GM06990 (cell line): Measurements from ENCODE around the gene CFAP61.

ENCODE experiments used
- DNase-seq: peaks from one replicate; pipeline ENCODE4 v3.0.0-alpha.2; 2011; ENCODE audit not compliant: insufficient read length; ENCODE audit errors: extremely low read depth
- H3K27me3 ChIP-seq: replicated peaks from 2 replicates; pipeline ENCODE4 v1.6.0; 2011; ENCODE audit warnings: low read length; ENCODE audit not compliant: control insufficient read depth, insufficient read depth
- H3K36me3 ChIP-seq: 2 replicates; pipeline ENCODE4 v1.5.1; 2011; ENCODE audit warnings: low read length; ENCODE audit not compliant: control insufficient read depth, insufficient read depth
- H3K4me3 ChIP-seq: replicated peaks from 2 replicates; pipeline ENCODE4 v1.5.1; 2011; ENCODE audit warnings: low read depth, mild to moderate bottlenecking, control low read depth, low read length
- TF ChIP-seq, protein P1 (sequence below): IDR thresholded peaks from 2 replicates; pipeline ENCODE4 v1.5.1; 2011; ENCODE audit warnings: low read length, control low read depth, mild to moderate bottlenecking, inconsistent platforms; ENCODE audit not compliant: insufficient read depth, poor library complexity, severe bottlenecking

CFAP61 gene

DNA sequence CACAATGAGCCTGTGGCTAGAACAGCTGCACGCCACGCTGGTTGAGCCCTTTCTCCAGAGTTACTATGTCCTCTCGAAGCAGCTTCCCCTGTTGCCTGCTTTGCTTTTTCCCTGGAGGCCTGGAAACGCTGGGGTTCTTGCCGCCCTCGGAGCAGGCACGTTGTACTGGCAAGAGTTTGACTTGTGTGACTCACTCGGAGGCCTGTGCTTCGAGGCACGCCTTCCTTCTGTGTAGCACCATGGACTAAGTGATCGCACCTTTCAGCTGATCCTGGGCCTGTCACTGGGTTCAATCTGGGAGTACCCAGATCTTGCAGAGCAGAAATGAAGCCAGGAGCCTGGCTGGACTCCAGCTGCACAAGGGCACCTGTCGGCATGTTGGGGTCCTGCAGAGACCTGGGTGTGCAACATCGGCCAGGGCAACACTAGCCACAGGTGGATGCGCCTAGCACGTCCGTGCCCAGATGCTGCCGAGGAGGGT is 320.8 kb downstream of the CFAP61 start:
- no peaks in the 10 kb centered on the region for H3K36me3 ChIP-seq
- no peak overlapping the region for H3K4me3 ChIP-seq
- DNase-seq, result no peak
- TF ChIP-seq, protein P1, sequence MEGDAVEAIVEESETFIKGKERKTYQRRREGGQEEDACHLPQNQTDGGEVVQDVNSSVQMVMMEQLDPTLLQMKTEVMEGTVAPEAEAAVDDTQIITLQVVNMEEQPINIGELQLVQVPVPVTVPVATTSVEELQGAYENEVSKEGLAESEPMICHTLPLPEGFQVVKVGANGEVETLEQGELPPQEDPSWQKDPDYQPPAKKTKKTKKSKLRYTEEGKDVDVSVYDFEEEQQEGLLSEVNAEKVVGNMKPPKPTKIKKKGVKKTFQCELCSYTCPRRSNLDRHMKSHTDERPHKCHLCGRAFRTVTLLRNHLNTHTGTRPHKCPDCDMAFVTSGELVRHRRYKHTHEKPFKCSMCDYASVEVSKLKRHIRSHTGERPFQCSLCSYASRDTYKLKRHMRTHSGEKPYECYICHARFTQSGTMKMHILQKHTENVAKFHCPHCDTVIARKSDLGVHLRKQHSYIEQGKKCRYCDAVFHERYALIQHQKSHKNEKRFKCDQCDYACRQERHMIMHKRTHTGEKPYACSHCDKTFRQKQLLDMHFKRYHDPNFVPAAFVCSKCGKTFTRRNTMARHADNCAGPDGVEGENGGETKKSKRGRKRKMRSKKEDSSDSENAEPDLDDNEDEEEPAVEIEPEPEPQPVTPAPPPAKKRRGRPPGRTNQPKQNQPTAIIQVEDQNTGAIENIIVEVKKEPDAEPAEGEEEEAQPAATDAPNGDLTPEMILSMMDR, result no peak
- peaks cover 4% of the 10 kb centered on the region for H3K27me3 ChIP-seq

DNA sequence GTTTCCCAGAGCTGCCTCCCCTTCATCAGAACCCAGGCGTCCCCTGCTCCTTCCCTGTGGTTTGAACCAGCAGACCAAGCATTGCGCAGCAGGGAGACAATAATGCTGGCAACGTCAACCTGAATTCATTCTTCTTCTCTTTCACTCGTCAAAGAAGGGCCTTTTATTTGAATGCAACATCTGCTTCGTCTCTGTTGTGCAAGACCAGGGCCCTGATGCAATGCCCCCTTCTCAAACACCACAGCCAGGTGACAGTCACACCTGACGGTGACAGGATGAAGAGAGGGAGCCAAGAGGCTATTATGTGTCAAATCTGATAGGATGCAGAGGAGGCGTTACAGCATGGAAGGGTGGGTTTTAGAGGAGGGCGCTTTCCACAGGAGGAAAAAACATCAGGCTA is 323.5 kb downstream of the CFAP61 start:
- DNase-seq, result no peak
- no peaks in the 10 kb centered on the region for H3K36me3 ChIP-seq
- no peak overlapping the region for H3K4me3 ChIP-seq
- peaks cover 4% of the 10 kb centered on the region for H3K27me3 ChIP-seq
- TF ChIP-seq, protein P1, result no peak

DNA sequence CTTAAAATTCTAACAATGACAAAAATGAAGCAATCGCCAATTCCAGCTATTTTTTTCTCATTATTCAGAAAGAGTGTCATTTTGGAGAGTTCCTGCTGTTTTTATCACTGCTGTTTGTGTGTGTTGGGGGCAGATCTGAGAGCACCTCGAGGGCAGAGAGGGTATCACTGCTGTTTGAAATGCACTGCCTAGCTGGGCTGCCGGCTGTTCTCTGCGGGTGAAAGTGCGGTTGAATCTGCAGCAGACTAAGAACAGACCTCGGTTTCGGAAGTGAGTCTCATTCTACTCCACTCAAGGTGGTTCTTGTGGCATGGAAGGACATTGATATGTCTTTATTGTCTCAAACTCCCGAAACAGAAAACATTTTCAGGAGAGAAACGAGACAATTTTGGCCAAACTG is 333.9 kb downstream of the CFAP61 start:
- H3K27me3 ChIP-seq, result no peaks in the 10 kb centered on the region; the same call in 1 of the 2 replicates
- no peak overlapping the region for H3K4me3 ChIP-seq
- H3K36me3 ChIP-seq, result no peaks in the 10 kb centered on the region
- TF ChIP-seq, protein P1, result no peak
- no peak for DNase-seq

DNA sequence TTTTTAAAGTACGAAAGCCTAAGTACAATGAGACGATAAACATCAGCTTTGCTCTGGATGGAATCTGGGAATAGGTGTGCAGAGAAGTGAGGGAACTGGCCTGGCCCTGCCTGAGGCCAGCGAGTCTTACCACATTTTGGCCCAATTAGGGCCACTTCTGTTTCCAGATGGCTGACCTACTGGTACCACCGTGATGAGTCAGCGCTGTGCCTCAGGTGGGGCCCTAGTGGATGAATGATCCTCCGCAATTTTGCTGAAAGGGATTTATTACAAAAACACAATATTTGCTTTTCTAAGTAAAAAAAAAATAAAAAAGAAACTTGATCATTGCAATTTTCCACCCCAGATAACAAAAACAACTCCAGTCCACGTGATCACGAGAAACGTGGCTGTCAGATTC is 338.1 kb downstream of the CFAP61 start:
- TF ChIP-seq, protein P1, result no peak
- no peak overlapping the region for H3K4me3 ChIP-seq
- DNase-seq, result no peak
- no peaks in the 10 kb centered on the region for H3K27me3 ChIP-seq
- no peaks in the 10 kb centered on the region for H3K36me3 ChIP-seq

DNA sequence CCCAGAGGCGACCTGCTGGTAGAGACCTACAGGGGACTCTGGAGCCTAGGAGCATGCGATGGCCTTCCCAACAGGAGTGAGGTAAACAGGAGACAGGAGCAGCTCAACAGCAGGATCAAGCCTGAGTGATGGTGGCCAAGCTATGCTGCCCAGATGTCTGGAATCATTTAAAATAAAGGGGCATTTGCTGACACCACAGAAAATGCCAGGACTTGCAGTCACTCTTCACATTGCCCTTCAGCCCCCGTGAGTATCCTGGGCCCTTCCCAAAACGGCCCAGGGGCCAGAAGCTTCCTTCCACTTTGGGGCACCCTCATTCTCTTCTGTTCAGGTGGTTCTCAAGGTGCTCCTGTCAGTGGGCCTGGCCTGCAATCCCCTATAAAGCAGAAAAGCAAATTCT is 338.8 kb downstream of the CFAP61 start:
- Histone ChIP-seq H3K36me3 (no peaks in the 10 kb centered on the region), H3K4me3 (no peak overlapping the region), H3K27me3 (no peaks in the 10 kb centered on the region)
- no peak for DNase-seq
- TF ChIP-seq, protein P1, result no peak

DNA sequence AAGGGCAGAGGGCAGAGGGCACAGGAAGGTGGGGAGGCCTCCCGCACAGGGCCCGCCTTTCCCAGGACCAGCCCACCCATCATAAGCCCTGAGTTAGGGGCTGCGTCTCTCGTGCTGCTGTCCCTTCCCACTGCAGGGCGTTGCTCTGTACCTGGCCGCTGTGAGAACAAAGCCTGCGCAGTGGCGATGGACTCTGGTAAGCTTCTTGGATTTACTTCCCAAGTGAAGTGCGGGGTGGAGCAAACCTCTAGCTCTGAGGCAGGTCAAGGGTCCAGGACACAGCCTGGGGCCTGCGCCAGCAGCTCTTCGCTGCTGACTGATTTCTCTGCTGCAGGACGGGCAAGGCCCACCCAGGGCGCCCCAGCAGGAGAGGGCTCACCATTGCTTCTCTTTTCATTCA is 339.4 kb downstream of the CFAP61 start:
- Histone ChIP-seq H3K36me3 (no peaks in the 10 kb centered on the region), H3K4me3 (no peak overlapping the region)
- TF ChIP-seq, protein P1, result no peak

More for the DNA sequence above, 339.4 kb downstream of the CFAP61 start:
- no peak for DNase-seq
- H3K27me3 ChIP-seq, result no peaks in the 10 kb centered on the region
